GM19240 (cell line): ENCODE data around the gene PTH1R.

Experiments
- DNase-seq: peaks from one replicate; pipeline ENCODE4 v3.0.0; 2011; ENCODE audit warnings: low spot score; ENCODE audit not compliant: insufficient read length

PTH1R gene

DNA sequence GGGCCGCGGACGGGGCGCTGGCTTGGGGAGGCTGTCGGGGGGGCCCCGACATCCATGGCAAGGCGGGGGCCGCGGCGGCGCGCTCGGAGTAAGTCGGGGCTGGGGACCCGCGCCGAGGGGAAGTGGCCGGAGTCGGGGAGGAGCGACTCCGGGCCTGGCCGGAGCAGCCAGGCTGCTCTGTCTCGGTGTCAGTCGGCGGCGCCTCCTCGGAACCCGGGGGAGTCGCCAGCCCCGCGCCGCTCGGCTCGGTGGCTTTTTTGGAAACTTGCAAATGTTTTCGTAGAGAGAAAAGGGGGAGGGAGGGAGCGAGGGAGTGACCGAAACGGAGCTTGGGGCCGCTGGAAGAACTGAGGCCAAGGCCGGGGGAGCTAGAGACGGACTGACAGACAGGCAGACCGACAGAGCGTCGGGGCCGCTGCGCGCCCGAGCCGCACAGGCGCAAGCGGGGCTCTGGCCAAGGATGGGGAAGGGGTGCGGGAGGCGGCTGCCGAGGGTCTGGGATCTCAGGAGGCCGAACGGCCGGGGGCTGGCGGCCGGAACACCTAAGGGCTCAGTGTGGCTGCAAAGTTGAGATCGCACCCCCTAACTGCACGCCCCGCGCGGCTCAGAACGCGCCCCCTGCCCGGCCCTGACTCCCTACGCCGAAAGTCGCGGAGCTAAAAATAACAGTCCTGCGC, 5.0 kb downstream of the PTH1R start:
- no peak for DNase-seq

DNA sequence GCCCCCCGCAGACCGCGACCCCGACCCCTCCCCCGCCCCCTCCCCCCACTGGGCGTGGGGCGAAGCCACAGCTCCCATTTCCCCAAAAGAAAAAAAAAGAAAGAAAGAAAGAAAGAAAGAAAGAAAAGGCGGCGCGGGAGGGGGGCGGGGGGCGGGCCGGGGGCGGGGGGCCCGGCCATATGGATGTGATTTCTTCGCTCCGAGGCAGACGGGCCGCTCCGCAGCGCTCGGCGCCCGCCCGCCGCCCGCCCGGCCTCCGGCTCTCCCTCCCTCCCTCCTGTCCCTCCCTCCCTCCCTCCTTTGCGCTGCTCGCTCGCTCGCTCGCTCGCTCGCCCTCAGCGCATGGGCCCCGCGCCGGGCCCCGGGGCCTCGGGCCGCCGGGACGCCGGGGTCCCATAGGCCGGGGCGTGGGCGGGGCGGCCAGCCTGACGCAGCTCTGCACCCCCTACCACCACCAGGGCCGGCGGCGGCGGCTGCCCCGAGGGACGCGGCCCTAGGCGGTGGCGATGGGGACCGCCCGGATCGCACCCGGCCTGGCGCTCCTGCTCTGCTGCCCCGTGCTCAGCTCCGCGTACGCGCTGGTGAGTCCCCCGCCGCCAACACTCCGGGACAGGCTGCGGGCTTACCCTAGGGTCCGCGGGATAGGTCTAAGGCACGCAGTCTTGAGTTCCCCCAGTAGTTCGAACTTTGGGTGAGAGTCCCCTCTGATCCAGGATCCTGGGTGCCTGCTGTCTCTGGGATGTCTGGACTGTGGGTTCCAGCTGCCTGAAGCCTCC, 5.7 kb downstream of the PTH1R start:
- no peak for DNase-seq

DNA sequence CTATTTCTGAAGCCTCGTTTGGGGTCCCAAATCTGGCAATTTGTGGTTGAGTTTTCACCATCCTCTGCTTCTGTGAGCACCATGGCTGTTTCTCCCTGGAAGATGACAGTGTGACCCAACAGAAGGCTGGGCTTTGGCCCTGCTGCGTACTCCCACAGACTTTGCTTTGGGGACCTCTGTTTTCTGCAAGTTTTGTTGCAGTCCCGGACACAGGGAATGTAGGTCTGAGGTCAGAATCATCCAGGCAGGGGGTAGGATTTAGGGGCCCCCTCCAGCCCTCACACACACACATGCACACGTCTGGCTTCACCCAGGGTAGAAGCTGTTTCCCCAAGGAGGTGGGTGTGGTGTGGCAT, 6.3 kb downstream of the PTH1R start:
- no peak for DNase-seq

DNA sequence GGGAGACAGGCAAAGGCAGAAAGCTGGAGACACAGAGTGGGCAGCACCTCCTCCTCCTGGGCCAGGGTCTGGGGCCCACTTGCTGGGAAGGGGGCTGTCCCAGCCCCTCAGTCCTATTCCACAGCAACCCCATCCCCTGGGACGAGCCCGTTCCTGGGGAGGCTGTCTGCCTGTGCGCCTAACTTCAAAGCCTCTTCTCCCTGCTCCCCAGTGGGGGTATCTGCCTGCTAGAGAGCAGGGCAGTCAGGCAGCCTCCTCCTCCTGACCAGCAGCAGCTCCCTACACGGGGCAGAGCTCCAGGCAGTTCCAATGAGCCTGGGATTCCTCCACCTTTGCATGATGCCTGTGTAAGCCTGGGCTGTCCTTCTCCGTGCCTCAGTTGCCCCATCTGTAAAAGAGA, 6.9 kb downstream of the PTH1R start:
- DNase-seq, result no peak

DNA sequence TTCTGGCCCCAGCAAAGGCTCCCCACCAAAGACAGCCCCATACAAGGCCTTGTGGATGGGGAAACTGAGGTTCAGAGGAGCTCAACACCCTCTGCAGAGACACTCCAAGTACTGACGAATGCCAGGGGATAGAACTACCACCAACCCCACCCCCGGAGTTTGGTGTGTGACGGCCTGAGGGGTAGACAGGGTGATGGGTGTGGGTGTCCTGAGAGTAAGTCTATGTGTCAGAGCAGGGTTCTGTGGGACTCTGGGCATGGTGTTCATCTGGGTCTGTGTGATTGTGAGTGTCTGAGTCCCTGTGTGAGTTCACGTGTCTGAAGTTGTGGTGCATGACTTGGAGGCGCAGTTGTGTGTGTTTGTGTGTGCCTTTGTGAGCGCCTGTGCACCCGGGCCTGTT, 7.4 kb downstream of the PTH1R start:
- no peak for DNase-seq

DNA sequence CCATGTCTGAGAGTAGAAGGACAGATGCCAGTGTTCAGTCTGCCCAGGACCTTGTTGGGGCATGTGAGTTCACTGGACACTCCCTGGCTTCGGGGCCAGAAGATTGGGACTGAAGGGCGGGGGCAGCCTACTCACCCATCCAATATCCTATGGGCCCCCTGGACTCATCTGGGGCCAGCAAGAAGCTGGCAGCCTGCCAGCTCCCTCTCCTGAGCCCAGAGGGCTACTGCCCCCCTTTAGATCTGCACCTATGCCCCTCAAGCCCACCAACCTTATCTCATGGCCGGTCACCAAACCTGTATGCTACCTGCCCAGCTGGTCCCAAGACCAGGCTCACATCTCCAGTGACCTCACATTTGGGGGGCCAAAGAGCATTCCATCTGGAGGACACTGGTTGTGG, 8.1 kb downstream of the PTH1R start:
- no peak for DNase-seq

DNA sequence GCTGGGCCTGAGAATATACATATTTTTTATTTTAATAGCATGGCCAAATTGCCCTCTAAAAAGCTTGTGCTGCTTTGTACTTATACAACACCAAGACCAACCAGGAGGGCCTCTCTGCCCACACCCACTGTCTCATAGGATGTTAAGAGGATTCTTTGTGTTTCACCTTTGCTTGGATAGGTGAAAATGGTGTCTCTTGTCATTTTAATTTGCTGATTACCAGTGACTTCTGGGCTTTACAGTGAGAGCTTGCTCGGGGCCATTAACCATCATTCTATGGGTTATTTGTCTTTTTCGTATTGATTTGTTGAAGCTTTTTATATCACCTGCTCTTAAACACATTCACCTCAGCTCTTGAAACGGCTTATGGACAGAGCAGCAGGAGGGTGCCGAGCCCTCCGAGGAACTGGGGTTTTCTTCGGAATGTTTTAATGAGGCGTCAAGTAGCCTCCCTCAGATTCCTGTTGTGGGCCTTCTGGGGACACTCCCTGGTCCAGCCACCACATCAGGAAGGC, 10.5 kb downstream of the PTH1R start:
- no peak for DNase-seq

DNA sequence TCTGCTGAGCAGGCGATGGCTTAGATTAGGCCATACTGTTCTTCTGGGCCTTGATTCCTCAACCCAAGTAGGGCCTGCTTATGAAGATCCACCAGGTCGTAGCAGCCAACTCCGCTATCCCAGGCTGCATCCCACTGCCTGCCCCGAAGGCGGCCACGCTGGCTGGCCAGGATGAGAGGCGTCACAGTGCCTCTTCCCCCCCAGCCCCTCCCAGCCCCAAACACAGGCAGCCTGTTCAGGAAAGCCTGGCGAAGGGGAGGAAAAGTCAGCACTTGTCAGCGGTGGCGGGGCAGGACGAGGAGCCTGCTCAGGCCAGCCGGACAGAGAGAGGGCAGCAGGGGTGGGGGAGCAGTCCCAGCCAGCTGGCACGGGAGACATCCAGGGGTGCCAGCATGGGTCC, 11.2 kb downstream of the PTH1R start:
- no peak for DNase-seq

DNA sequence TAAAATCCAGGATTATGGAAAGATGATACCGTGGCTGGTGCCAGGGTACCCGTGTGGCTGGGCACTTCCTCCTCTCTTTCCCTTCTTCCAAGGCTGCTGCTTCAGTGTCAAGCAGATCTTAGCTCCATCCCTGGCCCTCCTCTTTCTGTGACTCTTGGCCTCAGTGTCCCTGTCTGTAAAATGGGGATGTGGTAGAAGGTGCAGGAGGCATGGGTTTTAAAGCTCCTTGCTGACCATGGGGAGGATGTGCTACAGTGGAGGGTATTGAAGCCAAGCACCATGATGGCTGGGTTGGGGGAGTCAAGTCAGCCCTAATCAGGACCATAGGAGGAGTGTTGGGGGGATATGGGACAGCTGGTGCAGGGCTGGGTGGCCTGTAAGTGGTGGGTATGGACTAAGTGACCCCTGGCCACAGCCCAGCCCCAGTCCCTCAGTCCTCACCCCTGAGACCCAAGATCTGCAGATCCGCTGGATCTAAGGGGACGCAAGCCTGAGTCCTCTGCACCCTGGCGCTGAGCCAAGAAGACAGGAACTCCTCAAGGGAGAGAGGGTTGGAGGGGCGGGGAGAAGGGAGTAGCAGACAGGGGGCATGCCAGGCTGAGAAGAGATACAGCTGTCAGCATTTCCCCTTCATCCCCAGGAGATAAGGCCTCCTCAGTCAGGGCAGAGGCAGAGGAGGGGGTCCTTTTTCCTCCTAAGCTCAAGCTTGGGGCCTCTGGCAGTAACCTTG, 12.0 kb downstream of the PTH1R start:
- DNase-seq, result no peak

DNA sequence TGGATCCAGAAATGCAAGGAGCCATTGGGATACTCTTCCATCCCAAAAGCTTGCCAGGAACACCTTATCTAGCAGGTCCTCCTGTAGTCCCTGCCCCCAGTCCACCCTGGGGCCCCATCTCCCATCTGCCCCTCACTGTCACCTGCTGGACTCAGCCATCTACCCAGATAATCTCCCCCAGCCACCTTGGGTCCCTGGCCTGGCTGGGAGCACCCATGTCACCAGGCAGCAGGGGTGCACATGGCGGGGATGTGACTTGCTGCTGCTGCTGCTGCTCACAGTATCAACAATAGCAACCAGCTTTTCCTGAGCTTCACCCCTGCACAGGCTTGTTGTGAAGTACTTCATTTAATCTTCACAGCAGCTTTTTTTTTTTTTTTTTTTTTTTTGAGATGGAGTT, 12.6 kb downstream of the PTH1R start:
- no peak for DNase-seq

DNA sequence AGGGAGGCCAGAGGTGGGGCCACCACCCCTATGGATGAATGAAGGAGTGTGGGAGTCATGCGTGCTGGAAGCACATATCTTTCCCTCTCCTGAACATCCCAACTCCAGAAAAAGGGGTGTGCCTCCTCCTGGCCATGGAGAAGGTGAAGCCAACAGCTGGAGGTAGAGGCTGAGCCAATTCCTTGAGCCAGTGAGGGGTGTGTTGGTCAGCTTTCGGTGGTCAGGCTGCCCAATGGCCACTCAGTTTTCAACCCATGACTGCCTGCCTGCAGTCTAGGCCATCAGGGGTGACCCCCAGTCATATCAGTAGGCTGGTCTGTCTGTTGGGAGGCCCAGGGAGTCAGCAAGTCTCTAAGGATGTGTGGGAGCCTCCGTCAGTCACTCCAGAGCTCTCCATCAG, 13.6 kb downstream of the PTH1R start:
- DNase-seq, result no peak

DNA sequence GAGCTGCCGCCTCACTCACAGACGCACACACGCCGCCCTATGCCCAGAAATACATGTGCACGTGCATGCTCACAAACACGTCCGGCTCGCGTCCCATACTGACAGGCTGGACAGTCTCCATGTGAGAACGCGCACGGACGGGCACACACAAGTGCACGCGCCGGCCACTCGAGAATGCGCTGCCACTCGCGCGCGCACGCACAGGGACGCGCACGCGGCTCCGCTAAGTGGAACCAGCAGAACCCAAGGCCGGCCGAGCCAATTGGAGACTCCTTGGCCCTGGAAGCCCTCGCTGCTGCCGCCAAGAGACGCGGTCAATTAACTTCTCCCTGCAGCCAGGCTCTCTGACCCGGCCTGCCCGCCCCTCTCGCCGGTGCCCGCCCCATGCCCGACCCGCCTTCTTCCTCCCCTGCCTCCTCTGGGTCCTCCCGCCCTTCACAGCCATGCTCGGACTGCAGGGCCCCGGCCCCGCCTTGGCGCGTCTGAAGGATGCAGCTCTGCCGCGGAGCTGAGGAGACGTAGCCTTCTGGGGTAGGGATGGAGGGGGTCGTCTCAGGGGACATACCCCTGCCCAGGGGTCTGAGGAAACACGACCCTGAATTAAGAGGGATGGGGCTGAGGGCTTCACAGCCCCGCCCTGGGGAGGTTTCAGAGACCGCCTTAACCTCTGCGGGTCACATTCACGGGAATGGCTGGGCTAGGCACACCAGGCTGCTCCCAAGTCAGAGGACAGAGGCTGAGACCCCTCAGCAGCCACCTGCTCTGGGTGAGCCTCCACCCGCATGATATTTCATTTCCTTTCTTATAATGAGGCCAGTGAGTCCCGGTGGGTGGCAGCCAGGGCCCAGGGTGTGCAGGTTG, 15.0 kb downstream of the PTH1R start:
- no peak for DNase-seq

DNA sequence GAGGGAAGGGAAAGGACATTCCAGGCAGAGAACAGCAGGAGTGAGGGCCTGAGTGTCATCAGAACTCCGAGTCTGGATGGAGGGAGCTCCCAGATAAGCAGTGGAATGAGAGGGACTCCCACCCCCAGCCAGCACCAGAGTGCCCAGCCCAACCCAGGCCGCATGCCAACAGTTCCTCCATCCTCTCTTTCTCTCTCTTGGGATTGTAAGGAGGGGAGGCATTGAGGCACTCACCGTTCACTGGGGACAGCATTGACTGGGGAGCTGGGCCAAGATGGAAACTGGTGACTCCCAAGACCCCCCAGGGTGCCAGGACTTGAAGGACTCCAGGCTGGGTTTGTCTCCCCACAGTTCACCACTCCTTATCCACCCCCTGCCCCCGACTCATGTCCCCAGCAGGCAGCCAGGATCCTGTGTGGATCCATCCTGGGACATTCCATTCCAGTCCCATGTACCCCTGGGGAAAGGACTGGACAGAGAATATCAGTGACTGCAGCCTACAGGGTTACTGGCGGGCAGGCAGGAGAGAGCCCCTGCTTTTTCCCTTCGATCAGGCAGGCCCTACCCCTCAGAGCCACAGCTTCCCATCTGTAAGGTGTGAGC, 15.7 kb downstream of the PTH1R start:
- DNase-seq, result no peak

DNA sequence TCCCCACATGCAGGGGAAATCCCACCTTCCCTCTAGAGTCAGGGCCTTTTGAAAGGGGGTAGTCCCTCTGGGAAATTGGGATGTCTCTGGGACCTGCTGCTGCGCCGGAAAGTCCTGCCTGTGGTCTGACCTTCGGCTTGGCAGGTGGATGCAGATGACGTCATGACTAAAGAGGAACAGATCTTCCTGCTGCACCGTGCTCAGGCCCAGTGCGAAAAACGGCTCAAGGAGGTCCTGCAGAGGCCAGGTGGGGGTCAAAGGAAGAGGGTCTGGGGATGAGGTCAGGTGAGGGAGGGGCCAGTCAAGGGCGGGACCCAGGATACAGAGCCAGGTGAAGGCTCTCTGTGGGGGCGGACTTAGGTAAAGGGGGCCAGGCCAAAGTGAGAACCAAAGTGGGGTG, 16.2 kb downstream of the PTH1R start:
- DNase-seq, result no peak

DNA sequence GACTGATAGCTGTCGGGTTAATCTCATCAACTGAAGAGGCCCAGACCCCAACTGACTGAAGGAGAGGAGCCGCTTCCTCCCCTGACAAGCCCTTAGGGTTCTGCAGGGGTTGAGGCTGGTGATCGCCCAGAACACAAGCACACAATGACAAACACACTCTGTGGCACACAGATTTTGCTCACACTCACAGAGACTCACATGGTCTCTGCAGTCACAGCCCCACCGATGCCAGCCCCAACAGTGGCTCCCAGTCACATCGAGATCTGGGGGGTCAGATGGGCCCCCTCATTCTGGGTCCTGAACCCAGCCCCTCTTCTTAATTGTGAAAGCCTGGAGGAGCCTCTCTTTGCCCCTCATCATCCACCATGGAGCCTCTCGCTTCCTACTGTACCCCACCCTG, 16.7 kb downstream of the PTH1R start:
- DNase-seq, result no peak

DNA sequence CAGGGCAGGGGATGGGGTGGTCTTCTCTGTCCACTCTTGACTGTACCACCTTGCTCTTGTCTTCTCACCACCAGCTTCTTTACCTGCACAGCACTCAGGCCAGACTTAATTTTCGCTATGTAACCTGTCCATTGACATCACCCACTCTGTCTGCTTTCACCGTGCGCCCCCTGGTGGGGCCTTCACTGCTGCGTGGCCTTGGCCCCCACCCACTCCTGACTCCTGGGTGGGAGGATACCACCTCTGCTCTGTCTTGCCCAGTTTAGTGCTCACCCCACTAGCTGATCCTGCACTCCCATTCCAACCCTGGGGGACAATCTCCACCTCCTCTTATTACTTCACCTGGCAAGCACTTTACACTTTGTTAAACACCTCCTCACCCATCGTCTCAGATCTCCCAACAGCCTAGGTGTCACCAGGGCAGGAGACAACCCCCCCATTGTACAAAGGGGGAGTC, 17.7 kb downstream of the PTH1R start:
- DNase-seq, result peak; percentile 76

DNA sequence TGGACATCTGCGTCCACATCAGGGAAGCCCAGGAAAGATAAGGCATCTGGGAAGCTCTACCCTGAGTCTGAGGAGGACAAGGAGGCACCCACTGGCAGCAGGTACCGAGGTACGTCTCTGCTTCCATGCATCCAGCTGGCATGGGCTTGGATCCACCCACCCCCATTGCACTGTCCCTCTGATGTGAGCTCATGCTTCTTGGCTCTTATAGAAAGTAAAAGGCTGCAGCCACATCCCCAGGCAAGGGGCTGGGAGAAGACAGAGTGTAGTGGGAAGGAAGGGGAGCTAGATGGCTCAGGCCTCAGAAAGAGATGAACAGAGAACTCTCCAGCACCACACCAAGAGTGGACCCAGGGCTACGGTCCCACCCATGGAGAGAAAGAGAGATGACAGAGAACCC, 18.2 kb downstream of the PTH1R start:
- no peak for DNase-seq

DNA sequence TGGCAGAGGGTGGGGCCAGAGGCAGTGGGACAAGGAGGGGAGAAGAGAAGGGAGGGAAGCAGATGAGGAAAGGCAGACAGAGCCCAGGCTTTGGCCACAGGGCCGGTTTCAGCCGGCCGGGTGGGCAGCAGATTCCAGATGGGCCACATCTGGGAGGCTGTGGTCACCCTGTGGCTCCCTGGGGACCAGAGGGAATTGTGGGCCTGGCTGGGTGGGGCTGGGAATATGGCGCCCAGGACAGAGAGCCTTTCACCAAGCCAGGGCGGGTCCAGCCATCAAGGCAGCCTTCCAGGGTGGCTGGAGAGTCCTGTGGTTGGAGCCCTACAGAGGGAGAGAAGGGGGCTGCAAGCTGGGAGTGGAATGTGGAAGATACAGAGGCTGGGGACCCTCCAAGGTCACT, 18.9 kb downstream of the PTH1R start:
- DNase-seq, result no peak

DNA sequence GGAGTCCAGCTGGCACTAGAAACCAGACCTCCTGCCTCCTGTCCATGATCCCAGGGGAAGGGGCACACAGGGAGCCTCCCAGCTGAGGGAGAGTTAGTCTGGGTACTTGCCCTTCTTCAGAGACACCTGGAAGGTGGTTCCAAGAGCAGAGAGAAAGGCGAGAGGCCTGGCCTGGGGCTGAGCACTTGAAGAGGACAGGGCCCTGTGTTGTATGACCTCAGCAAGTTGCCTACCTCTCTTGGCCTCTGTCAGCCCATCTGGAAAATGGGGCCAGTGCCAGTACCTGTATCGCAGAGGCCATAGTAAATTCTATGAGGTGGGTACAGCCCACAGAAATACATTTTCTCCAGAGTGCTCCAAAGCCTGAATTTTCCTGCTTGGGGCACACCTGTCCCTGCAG, 19.5 kb downstream of the PTH1R start:
- DNase-seq, result no peak

DNA sequence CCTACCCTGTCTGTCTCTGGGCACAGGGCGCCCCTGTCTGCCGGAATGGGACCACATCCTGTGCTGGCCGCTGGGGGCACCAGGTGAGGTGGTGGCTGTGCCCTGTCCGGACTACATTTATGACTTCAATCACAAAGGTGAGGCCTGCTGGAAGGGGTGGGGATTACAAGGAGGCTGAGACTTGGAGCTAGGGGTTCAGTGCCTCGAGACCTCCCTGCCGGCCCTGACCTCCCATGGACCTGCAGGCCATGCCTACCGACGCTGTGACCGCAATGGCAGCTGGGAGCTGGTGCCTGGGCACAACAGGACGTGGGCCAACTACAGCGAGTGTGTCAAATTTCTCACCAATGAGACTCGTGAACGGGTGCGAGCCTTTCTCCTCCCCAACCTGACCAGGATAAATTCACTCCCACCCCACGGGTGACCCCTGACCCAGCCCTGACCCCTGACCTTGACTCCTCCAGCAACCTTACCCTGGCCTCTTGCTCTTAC, 20.4 kb downstream of the PTH1R start:
- DNase-seq, result no peak
